GM19455 (cell line): ENCODE measurements around the gene PDE3A.
"Not testable (repeated sequence)": the region's sequence is repeated elsewhere in the genome, so short reads cannot be mapped to it uniquely, and the experiment has no call there.

Source experiments
- ATAC-seq: cut with Tn5 transposase; IDR thresholded peaks from one replicate; pipeline ENCODE4 v1.9.1; 2021; ENCODE audit not compliant: unreplicated experiment

Gene PDE3A

DNA sequence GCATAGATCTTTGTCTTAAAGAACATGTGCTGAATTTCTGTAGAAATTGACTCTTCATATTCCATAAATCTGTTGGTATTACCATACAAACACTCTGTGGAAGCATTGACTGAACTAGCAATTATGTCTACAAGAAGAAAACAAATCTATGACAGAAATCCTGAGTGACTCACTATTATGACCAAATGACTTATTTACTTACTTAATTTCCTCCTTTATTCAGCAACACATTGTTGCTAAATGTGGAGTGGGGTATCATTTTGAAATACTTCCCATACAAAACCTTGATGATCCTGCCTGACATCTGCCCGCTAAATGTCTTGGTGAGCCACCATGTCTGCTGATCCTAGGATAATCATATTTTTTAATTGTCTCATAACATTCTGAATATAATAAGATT, 227.7 kb downstream of the PDE3A start:
- ATAC-seq = no peak

DNA sequence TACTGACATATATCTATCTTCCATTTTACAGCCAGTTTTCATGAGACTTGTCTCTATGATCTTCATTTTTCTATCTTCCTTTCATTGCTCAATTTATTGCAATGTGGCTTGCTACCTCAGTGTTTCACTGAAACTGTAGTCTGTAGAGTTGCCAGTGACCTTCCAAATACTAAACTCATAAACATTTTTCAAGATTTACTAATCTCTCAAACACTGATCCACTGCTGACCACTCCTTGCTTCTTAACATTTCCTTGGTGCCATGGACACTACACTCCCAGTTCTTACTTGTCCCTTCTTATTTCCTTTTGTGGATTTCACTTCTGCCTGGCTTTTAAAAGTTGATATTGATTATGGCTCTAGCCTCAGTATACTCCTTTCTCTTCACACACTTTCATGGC, 231.4 kb downstream of the PDE3A start:
- no peak for ATAC-seq

DNA sequence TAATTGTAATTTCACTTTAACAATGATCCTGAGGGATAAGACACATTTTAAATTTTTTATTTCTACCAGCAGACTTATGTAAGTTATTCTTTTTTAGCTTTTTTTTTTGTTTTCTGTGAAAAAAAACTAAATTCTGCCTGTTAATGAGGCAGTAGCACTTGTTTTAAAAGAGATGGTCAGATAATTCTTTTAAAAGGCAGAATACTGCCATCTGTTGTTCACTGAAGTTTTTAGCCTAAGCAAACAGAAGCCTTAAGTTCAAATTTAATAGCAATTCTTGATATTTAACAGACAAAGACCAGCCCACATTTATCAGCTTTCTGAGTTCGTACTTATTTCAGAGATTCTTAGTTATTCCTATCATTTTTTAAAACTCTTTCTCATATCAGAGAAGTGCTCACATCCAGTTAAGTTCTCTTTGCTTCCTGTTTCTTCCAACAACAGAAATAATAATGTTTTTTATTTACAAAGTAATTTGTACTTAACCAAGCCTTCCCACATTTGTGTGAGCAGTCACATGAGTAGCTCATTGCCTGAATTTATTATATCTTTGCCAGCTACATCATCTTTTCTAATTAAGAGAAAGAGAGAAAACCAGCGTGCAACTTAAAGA, 233.4 kb downstream of the PDE3A start:
- ATAC-seq = no peak

- no peak for ATAC-seq
Measured at GRCh38 chr12:20602641-20603391, 234.5 kb downstream of the PDE3A start.

GRCh38 chr12:20604408-20605067, 236.2 kb downstream of the PDE3A start:
- no peak for ATAC-seq

DNA sequence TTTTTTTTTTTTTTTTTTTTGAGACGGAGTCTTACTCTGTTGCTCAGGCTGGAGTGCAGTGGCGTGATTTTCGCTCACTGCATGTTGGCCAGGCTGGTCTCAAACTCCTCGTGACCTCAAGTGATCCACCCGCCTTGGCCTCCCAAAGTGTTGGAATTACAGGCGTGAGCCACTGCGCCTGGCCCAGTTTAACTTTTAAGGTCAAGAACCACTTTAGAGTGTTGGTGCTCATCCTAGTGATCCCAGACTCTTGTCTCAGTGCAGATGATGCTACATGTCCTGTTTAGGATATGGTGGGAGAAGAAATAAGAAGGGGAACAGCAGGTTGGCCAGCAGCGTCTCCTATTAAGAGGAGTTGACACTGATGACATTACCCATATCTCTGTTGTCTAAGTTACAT, 246.7 kb downstream of the PDE3A start:
- ATAC-seq = not testable (repeated sequence)

DNA sequence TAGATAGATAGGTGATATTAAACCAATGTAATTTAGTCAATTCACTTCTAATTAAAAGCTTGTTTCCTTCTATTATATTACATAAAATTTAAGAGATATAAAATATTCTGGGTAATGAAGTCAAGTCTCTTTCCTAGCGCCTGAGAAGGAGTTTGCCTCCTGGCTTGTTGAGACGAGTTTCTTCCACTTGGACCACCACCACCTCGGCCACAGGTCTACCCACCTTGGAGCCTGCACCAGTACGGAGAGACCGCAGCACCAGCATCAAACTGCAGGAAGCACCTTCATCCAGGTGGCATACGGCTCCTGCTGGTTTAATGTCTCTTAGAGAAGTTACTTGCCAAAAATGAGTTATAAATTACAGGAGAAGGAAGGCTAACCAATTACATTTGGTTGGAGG, 247.8 kb downstream of the PDE3A start:
- ATAC-seq = no peak

GRCh38 chr12:20620261-20620660, 251.9 kb downstream of the PDE3A start:
- no peak for ATAC-seq

- ATAC-seq = no peak
Measured at GRCh38 chr12:20624718-20625117, 256.4 kb downstream of the PDE3A start.

DNA sequence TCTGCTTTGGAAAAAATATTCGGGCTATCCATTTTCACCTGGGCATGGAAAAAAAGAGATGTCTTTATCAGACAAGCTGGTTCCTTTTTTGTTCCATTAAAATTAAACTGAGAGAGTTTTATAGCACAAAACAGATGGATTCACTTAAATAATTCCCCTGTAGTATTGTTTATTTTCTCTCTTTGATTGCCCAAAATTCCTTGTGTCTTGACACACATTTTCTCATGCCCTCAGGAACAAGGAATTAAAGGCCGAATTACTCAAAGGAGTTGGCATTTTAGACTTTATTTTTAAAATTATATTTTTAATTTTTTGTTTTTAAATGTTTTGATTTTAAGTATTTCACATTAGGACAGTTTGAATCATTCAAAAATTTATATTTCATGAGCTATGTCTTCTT, 257.2 kb downstream of the PDE3A start:
- ATAC-seq = no peak

DNA sequence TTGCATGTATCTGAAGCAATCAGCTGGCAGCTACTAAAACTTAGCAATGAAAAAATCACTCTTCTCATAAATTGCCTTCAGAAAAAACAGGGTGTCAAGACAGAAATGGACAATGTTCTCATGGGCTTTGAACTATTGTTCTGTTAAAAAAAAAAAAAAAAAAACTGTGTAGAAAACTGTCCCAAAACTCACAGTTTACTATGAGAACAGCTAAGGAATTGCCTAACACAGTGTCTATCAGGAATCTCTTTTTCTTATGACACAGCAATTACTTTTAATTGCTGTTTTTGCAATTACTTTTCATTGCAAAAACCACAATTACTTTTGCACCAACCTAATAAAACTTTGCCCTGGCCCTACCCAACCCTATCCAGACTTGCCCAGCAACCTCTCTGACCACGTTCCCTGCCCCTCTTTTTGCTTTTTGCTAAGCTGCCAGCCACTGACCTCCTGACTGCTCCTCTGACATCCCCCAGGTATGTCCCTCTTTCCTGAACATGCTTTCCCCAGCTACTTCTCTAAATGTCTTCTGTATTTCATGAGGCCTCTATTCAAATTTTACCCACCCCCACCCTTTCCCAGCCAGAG, 258.8 kb downstream of the PDE3A start:
- ATAC-seq = no peak

DNA sequence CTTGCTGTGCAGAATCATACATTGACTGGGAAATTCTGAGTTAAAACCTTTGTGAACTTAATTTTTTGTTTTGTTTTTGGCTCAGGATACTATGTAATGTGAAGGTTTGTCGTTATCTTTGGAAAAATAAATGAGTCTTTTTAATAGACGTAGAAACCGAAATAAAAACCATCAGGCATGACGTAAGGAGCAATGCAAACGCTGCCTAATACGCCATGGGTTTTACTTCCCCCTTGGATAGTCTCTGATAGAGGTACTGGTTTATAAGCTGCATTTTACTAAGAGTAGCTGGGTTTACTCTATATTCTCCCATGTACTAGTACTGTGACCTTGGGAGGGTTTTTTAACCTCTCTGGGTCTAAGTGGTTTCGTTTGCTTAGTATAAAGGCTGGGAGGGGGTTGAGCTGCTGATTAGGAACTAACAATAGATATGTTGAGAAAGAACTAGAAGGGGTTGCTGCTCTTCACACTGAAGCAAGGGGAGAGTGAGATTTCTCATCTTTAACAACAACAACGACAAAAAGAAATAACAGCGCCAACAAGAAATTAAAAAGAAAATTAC, 260.0 kb downstream of the PDE3A start:
- ATAC-seq = no peak

GRCh38 chr12:20628999-20629398, 260.7 kb downstream of the PDE3A start:
- ATAC-seq = no peak

DNA sequence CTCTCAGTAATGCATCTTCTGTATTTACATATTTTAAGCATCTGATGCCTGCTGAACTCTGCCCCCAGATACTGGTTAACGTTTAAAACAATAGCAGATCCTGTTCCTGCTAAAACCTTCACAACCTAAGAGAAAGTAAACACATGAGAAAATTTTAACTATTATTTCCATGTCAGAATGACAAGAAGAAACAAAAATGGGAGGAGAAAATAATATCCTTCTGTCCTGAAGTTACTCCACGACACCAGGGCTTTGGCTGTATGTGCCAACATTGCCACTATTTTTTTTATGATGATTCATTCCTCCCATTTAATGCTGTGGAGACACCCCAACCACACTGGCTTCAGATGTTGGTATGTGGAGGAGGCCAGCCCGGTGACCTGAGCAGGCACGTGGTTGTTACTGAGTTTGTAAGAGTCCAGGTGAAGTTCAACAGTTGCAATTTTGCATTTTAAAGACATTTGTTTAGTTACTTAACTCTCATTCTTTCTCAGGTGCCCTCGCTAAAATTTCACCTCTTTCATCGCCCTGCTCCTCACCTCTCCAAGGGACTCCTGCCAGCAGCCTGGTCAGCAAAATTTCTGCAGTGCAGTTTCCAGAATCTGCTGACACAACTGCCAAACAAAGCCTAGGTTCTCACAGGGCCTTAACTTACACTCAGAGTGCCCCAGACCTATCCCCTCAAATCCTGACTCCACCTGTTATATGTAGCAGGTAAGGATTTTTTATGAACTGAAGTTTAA, 261.2 kb downstream of the PDE3A start:
- no peak for ATAC-seq

DNA sequence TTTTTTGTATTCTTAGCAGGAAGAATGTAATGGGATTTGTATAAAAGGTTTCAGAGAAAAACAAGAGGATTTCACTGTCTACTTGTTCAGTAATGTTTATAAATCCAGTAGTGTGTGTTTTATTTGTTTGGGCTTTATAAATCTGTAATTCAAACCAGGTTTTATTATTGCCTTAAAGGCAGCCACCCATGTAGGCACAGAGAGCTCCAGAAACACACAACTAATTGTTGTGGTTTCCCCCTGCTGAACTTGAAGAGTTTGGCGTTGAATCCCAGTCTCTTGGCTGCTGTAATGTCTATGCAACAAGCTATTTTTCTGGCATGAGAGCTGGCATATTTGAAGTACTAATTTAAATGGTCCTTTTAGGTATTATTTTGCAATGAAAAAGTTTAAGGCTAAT, 263.4 kb downstream of the PDE3A start:
- no peak for ATAC-seq

DNA sequence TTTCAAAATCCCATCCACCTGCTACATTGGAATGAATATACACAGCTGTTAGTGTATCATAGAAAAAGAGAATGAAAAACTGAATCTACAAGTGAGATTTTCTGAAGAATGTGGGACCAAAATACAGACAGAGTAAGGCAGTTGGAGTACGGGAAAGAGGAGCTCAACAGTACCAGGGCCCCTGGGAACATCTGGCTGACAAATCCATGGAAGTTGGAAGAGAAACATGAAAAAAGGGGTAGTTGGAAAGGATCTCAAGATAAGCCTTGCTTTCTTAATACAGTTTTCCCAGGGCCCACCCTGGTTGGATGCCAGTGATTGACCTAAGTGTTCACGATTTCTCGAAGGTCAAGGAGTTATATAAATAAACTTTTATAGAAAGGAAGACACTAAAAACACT, 272.8 kb downstream of the PDE3A start:
- ATAC-seq = no peak

GRCh38 chr12:20643822-20644221, 275.5 kb downstream of the PDE3A start:
- ATAC-seq = no peak

- no peak for ATAC-seq
Measured at GRCh38 chr12:20646239-20646827, 278.0 kb downstream of the PDE3A start.

- ATAC-seq = no peak
Measured at GRCh38 chr12:20653871-20654270, 285.5 kb downstream of the PDE3A start.

- no peak for ATAC-seq
Measured at GRCh38 chr12:20656600-20656999, 288.3 kb downstream of the PDE3A start.

GRCh38 chr12:20657496-20657895, 289.2 kb downstream of the PDE3A start:
- ATAC-seq = no peak
